HG03280 (cell line): Measurements from ENCODE around the gene RASL10B.

Experiments used
- ATAC-seq: cut with Tn5 transposase; IDR thresholded peaks from one replicate; pipeline ENCODE4 v1.9.1; 2021; ENCODE audit warnings: mild to moderate bottlenecking, moderate library complexity; ENCODE audit not compliant: unreplicated experiment

RASL10B gene

DNA sequence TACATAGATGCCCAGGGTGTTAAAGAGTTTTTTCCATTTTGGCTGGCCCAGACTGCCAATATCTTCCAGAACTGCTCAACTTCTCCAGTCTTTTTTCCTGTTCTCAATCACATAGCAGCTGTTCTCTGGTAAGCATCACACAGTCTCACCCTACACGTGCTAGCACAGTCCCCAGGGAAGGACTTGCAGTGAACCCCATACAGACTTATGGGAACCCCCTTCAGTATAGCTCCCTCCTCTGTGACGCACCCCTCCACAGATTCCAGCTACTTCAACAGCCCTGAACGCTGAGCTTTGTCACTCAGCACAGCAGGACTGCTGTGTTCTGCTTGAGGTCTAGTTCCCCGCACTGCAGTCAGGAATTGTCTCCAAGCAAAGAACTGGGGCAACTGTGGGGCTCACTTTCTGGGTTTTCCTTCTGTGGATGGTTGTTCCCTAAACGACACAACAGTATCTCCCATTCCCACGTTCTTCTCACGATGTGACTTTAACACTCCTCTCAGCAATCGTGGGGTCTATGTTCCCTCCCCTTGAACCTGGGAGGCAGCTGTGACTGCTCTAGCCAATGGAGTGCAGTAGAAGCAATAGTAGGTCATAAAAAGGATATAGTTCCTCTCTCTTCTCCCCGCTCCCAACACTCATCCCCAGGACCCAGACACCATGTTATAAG lies 60.4 kb downstream of the RASL10B start:
- no peak for ATAC-seq
